Omental fat pad (tissue), 4 donors: ENCODE data around the gene FOCAD. TPM values are rescaled to one million over a fixed set of nuclear protein-coding genes. Genes with fewer than 3 reads are reported as not detected.

Source experiments
- ATAC-seq: fragments of 150-250 bp; one replicate; pipeline ENCODE4 v1.9.1; 2016; ENCODE audit warnings: mild to moderate bottlenecking, moderate library complexity; ENCODE audit not compliant: low FRiP score
- DNase-seq: peaks from one replicate; pipeline ENCODE4 v3.0.0-alpha.2; 2019; ENCODE audit warnings: low spot score
- CTCF ChIP-seq, 3 donors: fragments of 450-650 bp; IDR thresholded peaks; one replicate each; pipeline ENCODE4 v1.5.1; 2016 to 2017; ENCODE audit warnings: antibody characterized with exemption in 3 of 3, mild to moderate bottlenecking in 3 of 3, moderate library complexity in 2 of 3
- total RNA-seq, 4 donors: library from RNA; depleted of rRNA; stranded (reverse); fragments of >200 nt; gene quantifications; one replicate each; pipeline ENCODE4 v1.1.0, GENCODE V29; 2016

FOCAD gene
- total RNA-seq: 10 to 100 TPM; 19.1 to 57.4 (median 30.9) TPM

- peak; percentile 97 for ATAC-seq
- TF ChIP-seq CTCF (IDR thresholded peaks at IDR 0.05): no peak
- DNase-seq: peak; percentile 76
Measured at GRCh38 chr9:20684035-20684874, at the start of gene FOCAD. FOCAD (plus strand) TSS chr9:20684259; CDS start chr9:20715354, 31,095 bp downstream.

GRCh38 chr9:20634895-20635294 lies 49.2 kb upstream of the FOCAD start:
- ATAC-seq (no peak), DNase-seq (no peak)
- TF ChIP-seq CTCF (IDR thresholded peaks at IDR 0.05): no peak

- no peak for DNase-seq
- TF ChIP-seq CTCF (IDR thresholded peaks at IDR 0.05): no peak
- ATAC-seq: no peak
Measured at GRCh38 chr9:20636888-20637440, 47.1 kb upstream of the FOCAD start.

GRCh38 chr9:20640331-20641187 lies 43.5 kb upstream of the FOCAD start:
- no peak for DNase-seq

GRCh38 chr9:20642045-20642444 lies 42.0 kb upstream of the FOCAD start:
- no peak for ATAC-seq
- DNase-seq: no peak
- no peak for TF ChIP-seq CTCF (IDR thresholded peaks at IDR 0.05)

More at GRCh38 chr9:20640331-20641187, 43.5 kb upstream of the FOCAD start:
- TF ChIP-seq CTCF (IDR thresholded peaks at IDR 0.05): no peak
- no peak for ATAC-seq

GRCh38 chr9:20643660-20644059 lies 40.4 kb upstream of the FOCAD start:
- TF ChIP-seq CTCF (IDR thresholded peaks at IDR 0.05): no peak
- DNase-seq: no peak
- no peak for ATAC-seq
